ENCODE measurements around the gene ADH7. TPM values are rescaled to one million over a fixed set of nuclear protein-coding genes. Genes with fewer than 3 reads are reported as not detected.
"Not testable (repeated sequence)": the region's sequence is repeated elsewhere in the genome, so short reads cannot be mapped to it uniquely, and the experiment has no call there.

Gene ADH7
- total RNA-seq, 1 donor from 2014 or later, result not detected

DNA sequence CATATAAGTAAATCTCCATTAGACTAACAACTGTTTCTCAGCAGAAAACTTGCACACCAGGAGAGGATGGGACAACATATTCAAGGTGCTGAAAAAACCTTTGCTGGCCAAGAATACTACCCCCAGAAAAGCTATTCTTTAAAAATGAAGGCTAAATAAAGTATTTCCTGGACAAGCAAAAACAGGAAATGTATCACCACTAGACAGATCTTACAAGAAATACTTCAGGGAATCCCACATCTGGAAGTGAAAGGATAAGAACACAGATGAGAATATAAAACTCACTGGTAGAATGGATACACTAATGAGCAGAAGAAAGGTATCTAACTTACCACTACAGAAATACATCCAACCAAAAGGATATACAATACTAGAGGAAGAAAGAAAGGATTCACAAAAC is 55.6 kb downstream of the ADH7 start:
- no peak for DNase-seq (ENCODE audit: low read depth)

DNA sequence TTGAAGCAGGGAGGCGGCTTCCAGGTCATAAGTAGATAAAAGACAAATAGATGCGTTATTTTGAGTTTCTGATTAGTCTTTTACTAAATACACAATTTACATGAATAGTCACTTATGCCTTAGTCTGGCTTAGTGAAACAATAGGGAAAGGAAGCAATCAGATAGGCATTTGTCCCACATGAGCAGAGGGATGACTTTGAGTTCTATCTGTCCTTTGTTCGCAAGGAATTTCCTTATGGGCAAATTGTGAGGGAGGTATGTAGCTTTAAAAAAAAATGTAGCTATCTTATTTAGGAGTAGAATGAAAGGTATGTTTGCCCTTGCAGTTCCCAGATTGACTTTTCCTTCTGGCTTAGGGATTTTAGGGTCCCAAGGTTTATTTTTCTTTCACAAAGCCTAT is 56.3 kb downstream of the ADH7 start:
- no peak for DNase-seq (ENCODE audit: low read depth)

DNA sequence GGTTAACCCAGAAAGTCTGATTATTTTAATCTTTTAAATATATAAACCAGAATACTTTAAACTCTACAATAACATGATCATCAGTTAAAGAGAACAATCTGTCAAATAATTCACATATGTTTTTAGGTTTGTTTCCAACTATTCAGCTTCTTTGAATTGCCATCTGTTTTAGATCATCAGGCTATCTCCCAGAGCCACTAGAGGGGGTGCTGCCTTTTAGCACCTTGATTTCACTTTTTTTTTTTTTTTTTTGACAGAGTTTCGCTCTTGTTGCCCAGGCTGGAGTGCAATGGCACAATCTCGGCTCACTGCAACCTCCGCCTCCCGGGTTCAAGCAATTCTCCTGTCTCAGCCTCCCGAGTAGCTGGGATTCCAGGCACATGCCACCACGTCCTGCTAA is 57.8 kb downstream of the ADH7 start:
- DNase-seq (ENCODE audit: low read depth), result peak; percentile 25

DNA sequence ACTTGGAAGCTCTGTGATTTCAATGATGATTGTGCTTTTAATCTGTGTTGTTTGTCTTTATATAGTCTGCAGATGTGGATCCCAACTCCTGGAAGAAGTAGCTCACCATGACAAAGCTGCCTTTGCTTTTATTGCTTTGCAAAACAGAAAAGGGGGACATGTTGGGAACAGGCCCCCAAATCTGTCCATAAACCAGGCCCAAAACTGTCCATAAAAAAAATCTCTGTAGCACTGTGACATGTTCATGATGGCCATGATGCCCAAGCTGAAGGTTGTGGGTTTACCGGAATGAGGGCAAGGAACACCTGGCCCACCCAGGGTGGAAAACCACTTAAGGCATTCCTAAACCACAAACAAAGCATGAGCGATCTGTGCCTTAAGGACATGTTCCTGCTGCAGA is 62.7 kb downstream of the ADH7 start:
- DNase-seq (ENCODE audit: low read depth), result not testable (repeated sequence)

DNA sequence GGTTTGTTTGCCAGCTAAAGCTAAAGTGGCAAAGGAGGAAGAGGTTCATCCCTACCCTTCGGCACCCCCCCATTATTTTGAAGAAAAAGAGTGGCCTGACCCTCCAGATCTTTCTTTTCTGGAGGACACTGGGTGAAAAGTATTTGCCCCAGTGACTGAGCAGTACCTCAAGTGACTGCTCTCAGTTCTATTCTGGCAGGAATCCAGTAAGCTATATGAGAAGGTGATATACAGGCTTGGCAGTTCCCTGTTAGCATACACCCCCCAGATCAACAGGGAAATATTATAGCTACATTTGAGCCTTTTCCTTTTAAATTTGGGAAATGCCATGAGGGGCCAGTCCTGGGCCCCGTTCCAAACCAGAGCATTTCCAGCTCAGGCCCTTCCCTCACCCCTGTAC is 67.3 kb downstream of the ADH7 start:
- DNase-seq (ENCODE audit: low read depth), result not testable (repeated sequence)

DNA sequence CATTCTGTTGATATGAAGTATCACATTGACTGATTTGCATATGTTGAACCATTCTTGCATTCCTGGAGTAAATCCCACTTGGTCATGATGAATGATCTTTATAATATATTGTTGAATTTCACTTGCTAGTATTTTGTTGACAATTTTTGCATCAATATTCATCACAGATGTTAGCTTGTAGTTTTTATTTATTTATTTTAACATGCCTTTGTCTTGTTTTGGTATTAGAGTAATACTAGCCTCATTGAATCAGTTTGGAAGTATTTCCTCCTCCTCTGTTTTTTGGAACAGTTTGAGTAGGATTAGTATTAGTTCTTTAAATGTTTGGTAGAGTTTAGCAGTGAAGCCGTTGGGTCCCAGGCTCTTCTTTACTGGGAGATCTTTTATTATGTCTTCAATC is 68.7 kb downstream of the ADH7 start:
- no peak for DNase-seq (ENCODE audit: low read depth)

DNA sequence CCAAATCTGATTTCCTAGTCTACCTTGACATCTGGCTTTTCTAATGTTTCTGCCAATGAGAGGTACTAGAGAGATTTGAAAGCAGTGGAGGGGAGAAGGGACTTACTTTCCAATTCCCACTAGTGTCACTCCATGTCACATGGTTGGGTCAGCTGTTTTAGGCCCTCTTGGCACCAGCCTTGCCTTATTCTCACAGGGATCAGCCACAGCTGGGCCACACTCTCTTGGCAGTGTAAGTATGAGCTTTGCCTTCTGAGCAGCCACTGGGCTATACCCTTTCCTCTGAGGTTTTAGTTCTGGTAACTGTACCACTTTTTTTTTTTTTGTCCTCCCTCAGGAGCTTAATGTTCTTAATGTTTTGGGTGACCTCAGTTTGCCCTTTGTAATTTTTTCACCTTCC is 72.4 kb downstream of the ADH7 start:
- no peak for DNase-seq (ENCODE audit: low read depth)

Other genes starting within 250 kb of the ADH7 start
- 1.1 TPM in 1 of 2 replicates, not detected in the other for gene ADH6, start 216.1 kb downstream of the ADH7 start, total RNA-seq
- not detected in 2 replicates for gene ADH1A, start 144.4 kb downstream of the ADH7 start, total RNA-seq
- gene ADH1B, start 113.9 kb downstream of the ADH7 start, total RNA-seq, result not detected in 2 replicates
- gene ADH1C, start 82.6 kb downstream of the ADH7 start, total RNA-seq, result 0.35 TPM in 1 of 2 replicates, not detected in the other
- not detected in 2 replicates for gene C4orf17, start 75.7 kb upstream of the ADH7 start, total RNA-seq
- gene TRMT10A, start 128.7 kb upstream of the ADH7 start, total RNA-seq, result 12.5 and 16.1 TPM in 2 replicates
- gene MTTP, start 139.5 kb upstream of the ADH7 start, total RNA-seq, result 0.17 TPM in 1 of 2 replicates, not detected in the other
- gene C4orf54, start 222.5 kb upstream of the ADH7 start, total RNA-seq, result 0.05 TPM in 1 of 2 replicates, not detected in the other

Data from renal cortical epithelial cell (primary cell).